GM21447 (cell line): ENCODE results near the gene SYP.

Experiments used
- ATAC-seq: cut with Tn5 transposase; IDR thresholded peaks from one replicate; pipeline ENCODE4 v1.9.1; 2021; ENCODE audit not compliant: unreplicated experiment

SYP gene

GRCh38 chrX:49199906-49200771 lies at the start of gene SYP:
Gene SYP (minus strand): TSS chrX:49200193. CDS start chrX:49200186, 7 bp downstream.
- ATAC-seq: peak; percentile 93

GRCh38 chrX:49249616-49250015 lies 49.6 kb upstream of the SYP start:
- no peak for ATAC-seq

- ATAC-seq: no peak
Measured at GRCh38 chrX:49249071-49249470, 49.1 kb upstream of the SYP start.

- ATAC-seq: no peak
Measured at GRCh38 chrX:49247916-49248811, 48.2 kb upstream of the SYP start.

- ATAC-seq: no peak
Measured at GRCh38 chrX:49247346-49247745, 47.4 kb upstream of the SYP start.

GRCh38 chrX:49246541-49246940 lies 46.5 kb upstream of the SYP start:
- no peak for ATAC-seq

GRCh38 chrX:49244207-49244606 lies 44.2 kb upstream of the SYP start:
- no peak for ATAC-seq

GRCh38 chrX:49243166-49243565 lies 43.2 kb upstream of the SYP start:
- no peak for ATAC-seq

- no peak for ATAC-seq
Measured at GRCh38 chrX:49242545-49243066, 42.6 kb upstream of the SYP start.

- ATAC-seq: no peak
Measured at GRCh38 chrX:49238735-49239134, 38.7 kb upstream of the SYP start.

- ATAC-seq: no peak
Measured at GRCh38 chrX:49237060-49237459, 37.1 kb upstream of the SYP start.

GRCh38 chrX:49233887-49234555 lies 34.0 kb upstream of the SYP start:
- ATAC-seq: no peak

- ATAC-seq: no peak
Measured at GRCh38 chrX:49233176-49233575, 33.2 kb upstream of the SYP start, which contains the start of gene CACNA1F. Gene CACNA1F (minus strand): TSS chrX:49233340. CDS start chrX:49233309, 31 bp downstream.

GRCh38 chrX:49232525-49232924 lies 32.5 kb upstream of the SYP start:
- ATAC-seq: no peak

- ATAC-seq: no peak
Measured at GRCh38 chrX:49231333-49232000, 31.5 kb upstream of the SYP start.

GRCh38 chrX:49230500-49231232 lies 30.7 kb upstream of the SYP start:
- ATAC-seq: peak; percentile 57

- ATAC-seq: no peak
Measured at GRCh38 chrX:49228185-49228584, 28.2 kb upstream of the SYP start.

GRCh38 chrX:49227726-49228125 lies 27.7 kb upstream of the SYP start:
- no peak for ATAC-seq

- no peak for ATAC-seq
Measured at GRCh38 chrX:49226946-49227345, 27.0 kb upstream of the SYP start.

GRCh38 chrX:49225858-49226257 lies 25.9 kb upstream of the SYP start:
- no peak for ATAC-seq
